HTERT RPE-1 (cell line): ENCODE measurements around the gene IL9R.
"Not testable (repeated sequence)": the region's sequence is repeated elsewhere in the genome, so short reads cannot be mapped to it uniquely, and the experiment has no call there.

ENCODE experiments used
- in situ Hi-C: fragments of 300-500 bp; cut with MboI; formaldehyde crosslinking; loops from 4 replicates; pipeline ENCODE4 v1.14.3; 2020; ENCODE audit warnings: low sequenced_read_pairs

IL9R gene

DNA sequence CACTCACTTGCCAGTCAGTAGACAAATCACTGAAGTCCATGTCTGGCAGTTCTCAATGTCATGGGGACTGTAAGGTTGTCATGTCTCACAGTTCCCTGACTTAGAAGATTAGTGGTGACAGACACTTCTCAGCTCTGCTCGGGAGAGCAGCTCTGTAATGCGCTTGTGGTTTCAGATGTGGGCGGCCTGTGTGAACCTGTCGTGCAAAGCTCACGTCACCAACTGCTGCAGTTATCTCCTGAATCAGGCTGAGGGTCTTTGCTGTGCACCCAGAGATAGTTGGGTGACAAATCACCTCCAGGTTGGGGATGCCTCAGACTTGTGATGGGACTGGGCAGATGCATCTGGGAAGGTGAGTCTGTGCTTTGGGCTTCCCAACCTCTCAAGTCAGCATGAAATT is at the start of gene IL9R:
IL9R (plus strand) TSS at position 261 of the 400 bp plus-strand sequence; CDS start at position 325, 64 bp downstream.
- in situ Hi-C loops = no loop called here

- in situ Hi-C loops = no loop called here
These were observed 48.4 kb upstream of the IL9R start for GRCh38 chrX:155949098-155949497.

GRCh38 chrX:155951237-155951789 is 46.2 kb upstream of the IL9R start:
- in situ Hi-C loops = no loop called here

GRCh38 chrX:155953055-155953454 is 44.4 kb upstream of the IL9R start:
- in situ Hi-C loops = no loop called here

- in situ Hi-C loops = no loop called here
These were observed 42.7 kb upstream of the IL9R start for GRCh38 chrX:155954793-155955192.

- in situ Hi-C loops = no loop called here
These were observed 41.4 kb upstream of the IL9R start for GRCh38 chrX:155956099-155956498.

GRCh38 chrX:155956649-155957048 is 40.8 kb upstream of the IL9R start:
- in situ Hi-C loops = no loop called here

- in situ Hi-C loops = no loop called here
These were observed 39.7 kb upstream of the IL9R start for GRCh38 chrX:155957843-155958242.

DNA sequence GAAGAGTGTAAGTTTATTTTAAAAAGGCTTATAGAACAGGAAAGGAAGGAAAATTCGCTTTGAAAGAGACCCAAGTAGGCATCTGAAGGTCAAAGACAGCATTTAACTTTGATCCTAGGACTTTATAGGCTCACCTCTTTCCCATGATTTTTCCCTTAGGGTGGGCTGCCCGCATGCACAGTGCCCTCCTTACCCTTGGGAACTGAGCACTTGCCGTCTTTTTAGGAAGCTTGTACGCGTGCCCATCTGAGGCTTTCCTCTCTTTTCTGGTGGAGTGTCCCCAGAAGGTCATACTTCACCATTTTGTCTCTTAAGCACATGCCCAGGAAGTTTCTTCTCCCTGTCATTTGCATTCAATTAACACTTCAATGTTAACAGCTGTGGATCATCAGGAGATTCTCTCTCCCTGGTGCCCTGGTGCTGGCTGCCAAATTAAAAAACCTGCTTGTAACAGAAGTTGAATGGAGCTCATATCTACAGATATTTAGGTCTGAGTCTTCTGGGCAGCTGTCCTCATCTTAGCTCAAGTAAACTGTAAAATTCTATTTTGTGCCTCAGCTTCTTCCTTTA is 38.4 kb upstream of the IL9R start:
- in situ Hi-C loops = no loop called here

DNA sequence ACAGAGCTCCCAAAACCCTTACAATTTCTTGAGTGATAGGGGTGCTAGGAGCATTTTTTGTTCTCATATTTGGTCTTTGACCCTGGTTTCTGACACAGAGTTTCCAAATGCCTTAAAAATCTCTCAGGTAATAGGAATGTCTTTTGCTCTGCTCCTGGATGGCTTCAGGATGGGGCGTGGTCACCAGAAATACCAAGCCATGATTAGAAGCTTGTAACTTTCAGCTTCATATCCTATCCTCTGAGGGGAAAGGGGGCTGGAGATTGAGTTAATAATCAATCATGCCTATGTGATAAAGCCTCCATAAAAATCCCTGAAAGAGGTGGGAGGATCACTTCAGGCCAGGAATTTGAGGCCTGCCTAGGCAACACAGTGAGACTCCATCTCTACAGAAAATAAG is 34.6 kb upstream of the IL9R start:
- in situ Hi-C loops = no loop called here

DNA sequence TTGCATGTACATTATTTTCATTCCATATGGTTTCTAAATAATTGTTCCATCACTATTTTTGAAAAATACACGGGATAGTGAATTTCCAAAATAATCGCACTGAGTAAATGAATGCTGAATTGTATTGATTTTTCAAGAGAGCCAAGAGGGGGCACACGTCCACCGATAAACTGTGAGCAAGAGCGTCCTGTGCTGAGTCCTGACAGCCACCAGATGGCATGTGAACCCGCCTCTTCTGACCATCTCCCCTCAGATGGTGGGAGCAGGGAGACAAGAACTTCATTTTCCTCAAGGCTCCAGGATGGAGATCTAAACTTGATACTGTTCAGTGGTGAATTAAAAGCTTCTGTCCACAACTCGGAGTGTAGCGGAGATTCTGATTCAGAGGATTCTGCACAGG is 30.6 kb upstream of the IL9R start:
- in situ Hi-C loops = no loop called here

- in situ Hi-C loops = no loop called here
These were observed 29.7 kb upstream of the IL9R start for GRCh38 chrX:155967653-155968325.

DNA sequence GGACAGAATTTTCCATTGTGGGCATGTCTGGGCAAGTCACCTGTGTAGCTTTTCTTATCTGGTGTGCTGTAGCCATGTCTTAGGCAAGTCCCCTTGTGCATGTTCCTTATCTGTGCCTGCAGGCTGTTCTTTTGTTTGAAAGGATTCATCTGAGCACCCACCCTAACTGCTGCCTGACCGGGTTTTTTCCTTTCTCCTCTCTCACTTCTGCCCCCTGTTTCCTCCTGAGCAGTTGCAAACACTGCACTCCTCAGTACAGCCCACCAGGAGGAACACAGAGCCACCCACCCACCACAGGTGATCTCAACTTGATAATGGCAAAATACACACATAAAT is 29.2 kb upstream of the IL9R start:
- in situ Hi-C loops = no loop called here

- in situ Hi-C loops = no loop called here
These were observed 28.7 kb upstream of the IL9R start for GRCh38 chrX:155968791-155969190.

DNA sequence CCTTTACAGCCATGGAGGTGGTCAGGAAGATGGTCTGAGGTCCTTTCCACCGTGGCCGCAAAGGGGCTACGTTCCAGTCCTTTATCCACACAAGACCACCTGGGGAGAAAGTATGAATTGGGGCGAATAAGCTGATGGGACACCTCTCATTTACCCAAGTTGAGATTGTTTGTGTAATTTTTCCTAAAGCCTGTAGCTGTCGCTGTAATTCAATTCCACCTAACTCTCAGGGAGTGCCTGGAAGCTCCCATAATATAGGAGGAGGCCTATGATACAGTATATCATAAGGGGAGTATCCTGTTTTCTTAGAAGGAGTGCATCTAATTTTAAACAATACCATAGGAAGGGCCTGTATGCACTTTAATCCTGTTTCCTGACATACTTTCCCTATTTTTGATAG is 25.8 kb upstream of the IL9R start:
- in situ Hi-C loops = not testable (repeated sequence)

GRCh38 chrX:155972241-155972640 is 25.3 kb upstream of the IL9R start:
- in situ Hi-C loops = not testable (repeated sequence)

DNA sequence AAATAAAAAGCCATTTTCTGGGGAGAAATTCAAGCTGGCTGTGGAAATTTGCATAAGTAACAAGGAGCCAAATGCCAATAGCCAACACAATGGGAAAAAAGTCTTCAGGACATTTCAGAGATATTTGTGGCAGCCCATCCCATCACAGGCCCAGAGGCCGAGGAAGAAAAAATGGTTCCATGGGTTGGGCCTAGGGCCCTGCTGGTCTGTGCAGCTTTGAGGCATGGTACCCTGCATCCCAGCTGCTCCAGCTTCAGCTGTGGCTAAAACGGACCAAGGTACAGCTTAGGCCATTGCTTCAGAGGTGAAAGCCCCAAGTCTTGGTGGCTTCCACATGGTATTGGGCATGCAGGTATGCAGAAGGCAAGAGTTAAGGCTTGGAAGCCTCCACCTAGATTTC is 14.2 kb upstream of the IL9R start:
- in situ Hi-C loops = no loop called here

- in situ Hi-C loops = no loop called here
These were observed 12.3 kb upstream of the IL9R start for GRCh38 chrX:155985208-155985607.

DNA sequence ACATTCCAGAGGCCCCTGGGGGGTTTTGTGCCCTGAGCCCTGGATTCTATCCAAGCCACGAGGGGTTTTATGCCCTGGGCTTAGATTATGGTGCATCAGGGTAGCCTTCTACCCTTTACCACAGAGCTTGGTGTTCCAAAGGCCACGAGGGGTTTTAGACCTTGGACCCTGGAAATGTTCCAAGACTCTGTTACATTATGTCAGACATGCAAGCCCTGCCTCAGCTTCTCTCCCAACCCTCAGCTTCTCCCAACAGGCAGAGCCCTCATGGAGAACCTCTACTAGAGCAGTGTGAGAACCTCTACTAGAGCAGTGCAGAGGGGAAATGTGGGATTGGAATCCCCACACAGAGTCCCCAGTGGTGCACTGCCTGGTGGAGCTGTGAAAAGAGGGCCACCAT is 10.5 kb upstream of the IL9R start:
- in situ Hi-C loops = not testable (repeated sequence)

DNA sequence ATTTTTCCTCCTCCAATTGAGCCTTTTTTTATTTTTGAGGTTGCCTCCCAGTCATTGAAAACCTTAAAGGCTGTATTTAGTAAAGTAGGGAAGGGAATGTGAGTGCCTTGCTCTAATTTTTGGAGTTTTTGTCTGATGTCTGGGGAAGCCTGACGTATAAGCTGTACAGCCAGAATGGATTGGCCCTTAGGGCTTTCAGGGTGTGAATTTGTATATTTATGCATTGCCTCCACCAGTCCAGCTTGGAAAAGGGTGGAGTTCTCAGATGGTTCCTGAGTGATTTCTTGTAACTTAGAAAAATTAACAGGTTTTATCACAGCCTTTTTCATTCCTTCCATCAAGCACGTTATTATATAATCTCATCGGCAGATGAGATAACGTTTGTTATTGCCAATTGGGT is 8.6 kb upstream of the IL9R start:
- in situ Hi-C loops = no loop called here

DNA sequence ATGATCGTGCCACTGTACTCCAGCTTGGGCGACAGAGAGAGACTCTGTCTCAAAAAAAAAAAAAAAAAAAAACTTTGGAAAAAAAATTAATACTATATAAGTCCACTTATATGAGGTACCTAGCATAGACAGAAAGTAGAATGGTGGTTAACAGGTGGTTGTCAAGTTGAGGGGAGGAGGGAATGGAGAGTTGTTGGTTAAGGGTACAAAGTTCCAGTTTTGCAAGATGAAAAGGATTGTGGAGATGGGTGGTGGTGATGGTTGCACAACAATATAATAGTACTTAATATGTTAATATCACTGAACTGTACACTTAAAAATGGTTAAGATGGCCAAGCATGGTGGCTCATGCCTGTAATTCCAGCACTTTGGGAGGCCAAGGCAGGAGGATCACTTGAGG is 4.1 kb upstream of the IL9R start:
- in situ Hi-C loops = no loop called here

- in situ Hi-C loops = no loop called here
These were observed 2.1 kb upstream of the IL9R start for GRCh38 chrX:155995321-155995875.
